ENCODE data around the gene NTMT2.
"Not testable (repeated sequence)": the region's sequence is repeated elsewhere in the genome, so short reads cannot be mapped to it uniquely, and the experiment has no call there.

The NTMT2 gene

DNA sequence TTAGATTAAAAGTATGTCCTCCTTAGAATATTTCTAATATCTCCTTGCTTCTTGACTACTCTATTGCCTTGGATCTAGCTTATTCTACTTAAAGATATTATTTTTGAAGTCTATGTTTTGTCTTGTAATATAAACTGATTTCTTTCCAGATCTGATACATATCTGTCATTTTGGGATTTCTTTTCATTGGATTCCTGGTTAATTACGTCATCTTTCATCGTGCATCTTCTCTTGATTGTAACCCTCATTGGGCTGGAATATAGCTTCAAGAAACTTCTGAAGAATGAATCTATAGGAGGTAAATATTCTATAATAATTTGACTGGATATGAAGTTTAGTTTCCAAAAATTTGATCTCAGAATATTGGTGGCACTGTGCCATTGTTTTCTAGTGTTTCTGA lies 12.1 kb downstream of the NTMT2 start:
- DNase-seq (ENCODE audit: low spot score), result no peak

DNA sequence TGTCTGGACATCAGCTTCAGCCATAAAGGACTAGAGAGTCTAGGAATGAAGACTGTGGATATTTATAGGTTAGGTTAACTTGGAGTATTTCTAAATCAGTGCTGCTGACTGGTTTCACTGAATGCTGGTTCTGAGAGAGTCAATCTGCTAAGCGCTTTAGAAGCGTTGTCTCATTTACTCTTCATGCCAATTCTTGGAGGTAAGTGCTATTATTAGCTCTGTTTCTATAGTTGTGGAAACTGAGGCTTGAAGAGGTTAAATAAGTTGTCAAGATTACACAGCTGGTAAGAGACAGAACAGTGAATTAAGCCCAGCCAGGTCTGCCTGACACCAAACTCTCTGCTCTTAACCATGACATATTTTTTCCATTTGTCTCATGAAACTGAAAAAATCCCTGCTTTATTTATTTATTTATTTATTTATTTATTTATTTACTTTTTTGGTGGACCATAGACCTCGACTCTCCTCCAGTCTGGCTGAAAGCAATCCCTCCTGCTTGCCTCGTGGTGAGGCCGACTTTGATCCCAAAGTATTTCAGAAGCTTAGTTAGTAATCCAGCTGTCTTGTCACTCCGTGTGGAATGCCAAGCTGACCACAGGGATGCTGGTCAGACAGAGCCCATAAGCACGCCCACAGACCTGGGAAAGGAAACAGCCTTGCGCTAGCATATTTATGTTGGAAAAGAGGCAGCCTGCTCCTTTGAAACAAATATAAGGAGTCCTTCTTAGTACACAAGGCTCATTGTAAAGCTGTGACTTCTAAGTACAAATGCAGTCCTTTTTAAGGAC lies 16.9 kb downstream of the NTMT2 start:
- DNase-seq (ENCODE audit: low spot score), result peak; percentile 2

DNA sequence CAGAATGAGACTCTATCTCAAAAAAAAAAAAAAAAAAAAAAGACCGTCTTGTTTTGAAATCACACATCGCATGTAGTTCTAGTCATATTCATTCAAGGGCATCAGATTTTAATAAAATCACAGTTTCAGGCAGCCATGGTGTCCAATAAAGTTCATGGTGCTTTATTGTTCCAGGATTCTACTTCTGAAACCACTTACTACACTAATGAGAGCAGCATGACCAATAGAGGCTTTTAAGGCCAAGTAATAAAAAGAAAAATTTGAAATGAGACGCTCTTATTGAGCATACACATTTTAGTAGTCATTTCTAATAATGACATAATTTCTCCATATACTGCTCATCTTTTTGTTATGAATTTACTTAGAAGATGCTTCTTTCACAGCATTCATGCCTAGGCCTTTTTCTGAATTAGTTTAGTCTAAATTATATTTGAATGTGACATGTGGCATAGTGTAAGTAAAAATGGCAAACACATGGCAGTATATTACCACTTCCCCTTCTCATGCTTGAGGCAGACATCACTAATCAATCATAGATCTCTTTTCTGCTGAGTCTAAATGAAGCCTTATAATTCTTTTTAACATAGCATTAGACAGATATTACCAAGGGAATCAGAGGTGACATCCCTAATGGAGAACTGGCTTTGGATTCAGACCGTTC lies 18.5 kb downstream of the NTMT2 start:
- no peak for DNase-seq (ENCODE audit: low spot score)

- DNase-seq (ENCODE audit: low spot score), result no peak
These were observed 20.9 kb downstream of the NTMT2 start for GRCh38 chr1:170166518-170167180.

DNA sequence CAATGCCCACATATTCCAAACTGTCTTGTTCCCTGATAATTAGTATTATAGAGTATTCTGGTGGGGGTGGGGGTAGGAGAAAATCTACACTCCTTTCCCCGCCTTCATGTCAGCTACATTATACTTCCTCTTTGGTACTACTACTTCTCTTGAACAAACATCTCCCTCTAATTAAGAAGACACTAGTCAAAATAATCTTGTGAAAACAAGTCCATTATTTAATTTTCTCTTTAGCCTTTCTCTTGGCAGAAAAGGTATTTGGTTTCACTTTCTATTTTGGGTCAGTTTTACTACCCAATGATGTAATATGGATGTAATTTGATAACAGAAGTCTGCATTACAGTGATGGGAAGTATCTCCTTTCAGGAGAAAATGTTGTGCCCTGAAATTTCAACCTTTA lies 22.5 kb downstream of the NTMT2 start:
- no peak for DNase-seq (ENCODE audit: low spot score)

DNA sequence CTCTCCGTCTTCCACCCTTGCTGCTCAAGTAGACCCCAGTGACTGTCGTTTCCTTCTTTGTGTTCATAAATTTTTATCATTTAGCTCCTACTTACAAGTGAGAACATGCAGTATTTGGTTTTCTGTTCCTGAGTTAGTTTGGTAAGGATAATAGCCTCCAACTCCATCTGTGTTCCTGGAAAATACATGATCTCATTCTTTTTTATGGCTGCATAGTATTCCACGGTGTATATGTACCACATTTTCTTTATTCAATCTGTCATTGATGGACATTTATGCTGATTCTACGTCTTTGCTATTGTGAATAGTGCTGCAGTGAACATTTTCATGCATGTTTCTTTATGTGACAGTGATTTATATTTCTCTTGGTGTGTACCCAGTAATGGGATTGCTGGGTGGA lies 24.8 kb downstream of the NTMT2 start:
- DNase-seq (ENCODE audit: low spot score), result not testable (repeated sequence)

DNA sequence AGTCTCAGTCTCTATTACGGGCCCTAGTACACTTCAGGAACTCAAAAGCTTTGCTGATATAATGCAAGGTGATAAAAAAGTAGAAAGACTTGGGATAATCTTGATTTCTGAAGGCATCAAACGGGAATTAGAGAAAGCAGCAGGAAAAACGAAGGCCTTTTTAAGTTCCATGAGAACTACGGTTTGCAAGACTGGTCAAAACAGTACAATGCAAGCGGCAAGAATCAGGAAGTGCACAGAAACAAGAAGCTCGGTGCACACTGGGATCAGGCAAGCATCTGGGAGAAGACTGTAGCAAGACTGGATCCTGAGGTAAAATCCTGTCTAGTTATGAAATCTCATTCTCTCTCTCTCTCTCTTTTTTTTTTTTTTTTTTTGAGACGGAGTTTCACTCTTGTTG lies 28.6 kb downstream of the NTMT2 start:
- no peak for DNase-seq (ENCODE audit: low spot score)

- DNase-seq (ENCODE audit: low spot score), result no peak
These were observed 29.3 kb downstream of the NTMT2 start for GRCh38 chr1:170175041-170175440.

DNA sequence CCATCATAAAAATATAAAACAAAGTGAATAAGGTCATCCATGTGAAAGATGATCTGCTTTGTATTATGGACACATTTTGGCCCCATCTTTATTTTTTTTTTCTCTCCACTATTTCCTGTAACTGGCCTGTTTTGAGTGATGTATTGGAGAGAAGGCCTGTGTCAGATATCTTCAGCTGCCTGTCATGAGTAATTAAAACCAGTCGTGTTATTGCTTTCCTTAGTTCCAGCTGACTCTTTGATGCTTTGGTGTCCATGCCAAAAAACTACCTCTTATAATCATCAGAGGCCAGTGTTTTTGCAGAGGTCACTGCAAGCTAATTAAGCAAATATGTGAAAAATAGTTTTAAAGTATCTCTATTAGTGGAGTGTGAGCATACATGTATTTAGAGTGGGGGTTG lies 29.7 kb downstream of the NTMT2 start:
- DNase-seq (ENCODE audit: low spot score), result no peak

GRCh38 chr1:170176772-170177171 lies 31.0 kb downstream of the NTMT2 start:
- no peak for DNase-seq (ENCODE audit: low spot score)

DNA sequence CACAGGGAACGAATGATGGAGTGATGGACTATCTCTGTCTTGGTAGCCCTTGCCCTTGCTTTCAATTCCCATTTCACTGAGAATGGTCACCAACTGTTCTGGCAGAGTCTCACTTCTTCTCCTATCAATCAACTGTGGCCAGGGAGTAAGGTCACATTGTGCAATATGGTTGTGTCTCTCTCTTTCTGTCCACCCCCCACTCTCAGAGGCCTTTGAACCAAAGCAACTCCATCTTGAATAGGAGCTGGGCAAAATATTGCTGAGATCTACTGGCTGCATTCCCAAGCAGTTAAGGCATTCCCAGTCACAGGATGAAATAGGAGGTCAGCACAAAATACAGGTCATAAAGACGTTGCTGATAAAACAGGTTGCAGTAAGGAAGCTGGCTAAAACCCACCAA lies 36.7 kb downstream of the NTMT2 start:
- DNase-seq (ENCODE audit: low spot score), result no peak

DNA sequence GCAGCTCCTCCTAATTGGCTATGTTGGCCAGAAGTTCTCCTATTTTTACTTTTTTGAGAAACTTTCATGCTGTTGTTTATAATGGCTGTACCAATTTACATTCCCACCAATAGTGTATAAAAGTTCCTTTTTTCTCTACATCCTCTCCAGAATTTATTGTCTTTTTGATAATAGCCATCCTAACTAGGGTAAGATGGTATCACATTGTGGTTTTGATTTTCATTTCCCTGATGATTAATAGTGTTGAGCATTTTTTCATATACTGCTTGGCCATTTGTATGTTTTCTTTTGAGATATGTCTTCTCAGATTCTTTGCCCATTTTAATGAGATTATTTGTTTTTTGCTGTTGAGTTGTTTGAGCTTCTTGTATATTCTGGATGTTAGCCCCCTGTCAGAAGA lies 46.8 kb downstream of the NTMT2 start:
- DNase-seq (ENCODE audit: low spot score), result no peak

DNA sequence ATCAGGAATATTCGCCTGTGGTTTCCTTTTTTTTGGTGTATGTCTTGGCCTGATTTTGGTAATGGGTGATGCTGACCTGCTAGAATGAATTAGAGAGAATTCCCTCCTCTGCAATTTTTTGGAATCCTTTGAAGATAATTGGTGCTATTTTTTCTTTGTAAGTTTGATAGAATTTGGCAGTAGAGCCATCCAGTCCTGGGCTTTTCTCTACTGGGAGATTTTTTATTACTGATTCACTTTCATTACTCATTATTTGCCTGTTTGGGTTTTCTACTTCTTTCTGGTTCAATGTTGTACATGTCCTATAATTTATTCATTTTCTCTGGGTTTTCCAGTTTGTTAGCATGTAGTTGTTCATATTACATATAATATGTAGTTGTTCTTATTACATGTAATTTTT lies 48.7 kb downstream of the NTMT2 start:
- no peak for DNase-seq (ENCODE audit: low spot score)

DNA sequence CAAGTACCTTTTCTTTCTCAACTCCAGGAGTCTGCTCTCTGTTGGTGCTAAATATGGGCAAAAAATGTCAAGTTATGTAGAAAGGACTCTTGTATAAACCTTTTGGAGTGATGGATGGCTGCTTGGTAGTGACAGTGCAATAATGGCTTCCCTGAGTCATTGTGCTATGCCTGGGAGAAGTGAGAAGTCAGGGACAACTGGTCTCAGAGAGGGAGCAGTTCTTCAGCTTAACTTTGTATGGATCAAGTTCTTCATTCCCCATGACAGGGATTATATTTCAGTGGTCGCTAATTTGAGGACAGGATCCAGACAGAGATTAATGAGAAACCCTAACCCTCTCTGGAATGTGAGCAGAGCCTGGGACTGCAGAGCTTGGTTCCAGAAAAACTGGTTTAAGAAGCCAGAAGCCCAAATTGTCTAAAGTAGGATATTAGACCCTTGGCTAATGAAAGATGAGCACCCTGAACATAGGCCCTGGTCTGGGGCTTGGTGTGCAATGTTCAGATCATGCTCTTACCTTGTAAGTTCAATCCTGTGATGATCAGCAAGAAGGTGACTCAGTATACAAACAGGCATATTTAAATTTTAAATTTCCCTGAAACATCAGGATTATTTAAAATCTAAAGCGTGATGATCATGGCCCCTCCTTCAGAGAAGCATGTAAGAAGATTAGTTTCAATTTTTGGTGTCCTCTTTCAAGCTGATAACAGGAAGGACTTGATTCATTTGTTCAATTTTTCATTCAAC lies 50.9 kb downstream of the NTMT2 start:
- DNase-seq (ENCODE audit: low spot score), result no peak

GRCh38 chr1:170198090-170198489 lies 52.3 kb downstream of the NTMT2 start:
- no peak for DNase-seq (ENCODE audit: low spot score)

DNA sequence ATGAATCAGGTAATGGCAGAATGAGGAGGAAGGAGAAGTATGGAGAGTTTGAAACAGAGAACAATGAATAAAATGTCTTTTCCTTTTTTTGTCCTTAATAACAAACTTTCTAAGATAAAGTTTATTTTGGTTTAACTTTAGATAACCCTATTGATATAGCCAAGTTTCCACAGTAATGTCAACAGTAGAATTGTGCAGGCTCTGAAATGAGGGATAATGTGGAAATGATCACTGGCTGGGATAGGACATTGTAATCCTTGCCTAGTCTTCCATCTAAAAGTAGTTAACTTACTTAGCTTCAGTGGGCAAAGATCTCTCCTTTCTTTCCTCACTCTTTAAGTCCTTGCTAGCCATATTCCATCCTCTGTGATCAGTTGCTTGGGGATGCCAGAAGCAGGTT lies 52.8 kb downstream of the NTMT2 start:
- no peak for DNase-seq (ENCODE audit: low spot score)

DNA sequence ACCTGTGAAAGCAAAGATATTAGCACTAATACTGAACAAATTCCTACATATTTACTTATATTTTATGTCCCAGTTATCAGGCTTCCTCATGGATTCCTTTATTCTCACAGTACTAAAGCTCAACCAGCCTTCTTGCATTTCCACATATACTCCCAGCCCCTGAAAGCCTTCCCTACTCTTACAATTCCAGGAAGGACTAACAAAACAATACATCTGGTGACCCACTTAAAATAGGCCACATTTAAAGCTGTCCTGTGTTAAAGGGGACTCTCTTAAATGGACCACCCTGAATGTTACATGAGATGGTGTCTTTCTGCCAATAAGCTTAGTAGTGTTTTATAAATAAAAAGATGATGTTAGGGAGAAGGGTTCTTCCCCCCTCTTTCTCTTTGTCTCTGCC lies 54.4 kb downstream of the NTMT2 start:
- no peak for DNase-seq (ENCODE audit: low spot score)

DNA sequence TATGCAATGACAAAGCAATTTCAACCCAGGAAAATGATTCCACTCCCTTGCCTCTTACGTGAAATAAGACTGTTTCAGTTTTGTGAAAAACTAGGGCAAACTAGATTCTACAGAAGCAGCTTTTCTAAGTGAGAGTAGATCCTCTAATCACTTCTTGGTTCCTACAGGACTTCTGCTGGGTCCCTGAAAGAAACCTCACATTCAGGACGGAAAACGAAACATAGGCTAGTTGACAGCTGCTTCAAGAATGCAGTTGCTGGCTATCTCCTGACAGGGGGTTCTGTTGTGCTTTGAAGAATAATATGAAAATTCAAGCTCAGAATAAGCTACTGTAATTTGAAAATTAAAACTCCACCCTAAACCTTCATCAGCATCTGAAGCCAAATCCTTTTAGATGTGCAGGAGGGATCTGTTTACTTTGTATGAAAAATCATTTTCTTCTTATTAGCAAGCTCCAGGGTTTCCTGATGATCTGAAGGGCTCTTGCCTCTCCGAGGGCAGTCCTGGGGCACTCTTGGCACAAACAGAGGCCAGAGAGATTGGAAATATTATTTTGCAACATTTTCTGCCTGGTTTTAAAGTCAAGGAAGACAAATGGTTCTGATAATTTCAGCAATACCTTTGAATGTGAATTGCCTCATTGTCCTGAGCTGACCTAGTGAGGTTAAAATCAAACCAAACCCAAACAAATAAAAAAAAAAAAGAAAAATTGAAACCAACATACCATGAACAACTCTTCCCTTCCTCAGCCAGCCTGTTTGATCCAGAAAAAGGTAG lies 55.0 kb downstream of the NTMT2 start:
- DNase-seq (ENCODE audit: low spot score), result no peak

DNA sequence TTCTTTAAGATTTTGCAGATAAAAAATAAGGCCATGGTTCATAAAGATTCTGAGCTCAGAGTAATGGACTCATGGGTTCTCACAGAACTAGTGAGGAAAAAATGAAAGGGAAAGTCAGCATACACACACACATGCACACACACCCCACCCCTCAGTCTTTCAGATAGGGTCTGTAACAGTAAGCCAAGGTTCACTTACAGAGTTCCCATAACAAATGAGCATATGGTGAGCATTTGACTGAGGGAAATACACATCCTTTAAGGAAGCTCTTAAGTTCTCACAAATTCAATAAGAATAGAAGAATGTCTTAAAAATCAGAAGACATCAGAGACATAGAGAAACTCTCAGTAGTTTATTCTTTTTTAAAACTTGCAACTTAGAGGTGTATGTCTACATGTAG lies 57.9 kb downstream of the NTMT2 start:
- DNase-seq (ENCODE audit: low spot score), result no peak

DNA sequence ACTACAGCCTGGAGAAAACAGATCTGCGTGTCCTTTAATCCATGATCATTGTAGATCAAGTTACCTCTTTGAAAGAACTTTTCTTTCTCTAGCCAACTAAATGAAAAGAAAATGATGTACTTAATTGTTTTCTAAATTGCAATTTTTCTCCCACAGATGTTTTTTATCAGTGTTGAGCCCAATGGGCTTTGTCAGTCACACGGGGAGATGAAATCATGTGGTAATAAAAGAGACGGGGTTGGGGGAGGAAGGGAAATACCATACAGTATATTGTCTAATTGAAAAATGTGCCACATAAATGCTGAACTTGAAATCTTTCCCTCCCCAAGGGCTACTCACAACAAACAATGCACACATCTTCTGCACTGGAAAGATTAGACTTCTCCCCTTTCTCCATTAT lies 58.4 kb downstream of the NTMT2 start:
- no peak for DNase-seq (ENCODE audit: low spot score)

DNA sequence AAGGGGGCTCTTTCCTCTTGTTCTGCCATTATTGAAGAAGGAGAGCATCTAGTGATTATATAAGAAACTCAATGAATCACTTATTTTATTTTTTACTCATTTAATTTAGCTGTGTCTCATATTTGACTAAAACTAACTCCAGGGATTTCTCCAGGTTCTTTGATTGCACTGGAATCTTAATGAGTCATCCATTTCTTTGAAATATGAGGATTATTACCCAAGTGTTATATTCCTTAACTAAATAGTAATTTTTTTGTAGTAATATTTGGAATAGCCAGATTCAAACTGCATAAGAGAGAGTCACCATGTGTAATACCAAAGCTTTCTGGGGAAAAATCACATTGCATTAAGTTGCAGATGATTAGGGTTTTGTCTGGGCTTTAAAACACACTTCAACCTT lies 59.5 kb downstream of the NTMT2 start:
- no peak for DNase-seq (ENCODE audit: low spot score)

GRCh38 chr1:170209125-170209524 lies 63.4 kb downstream of the NTMT2 start:
- no peak for DNase-seq (ENCODE audit: low spot score)

Measured in kidney capillary endothelial cell (primary cell).